ENCODE results near the gene NCR2.

The NCR2 gene

DNA sequence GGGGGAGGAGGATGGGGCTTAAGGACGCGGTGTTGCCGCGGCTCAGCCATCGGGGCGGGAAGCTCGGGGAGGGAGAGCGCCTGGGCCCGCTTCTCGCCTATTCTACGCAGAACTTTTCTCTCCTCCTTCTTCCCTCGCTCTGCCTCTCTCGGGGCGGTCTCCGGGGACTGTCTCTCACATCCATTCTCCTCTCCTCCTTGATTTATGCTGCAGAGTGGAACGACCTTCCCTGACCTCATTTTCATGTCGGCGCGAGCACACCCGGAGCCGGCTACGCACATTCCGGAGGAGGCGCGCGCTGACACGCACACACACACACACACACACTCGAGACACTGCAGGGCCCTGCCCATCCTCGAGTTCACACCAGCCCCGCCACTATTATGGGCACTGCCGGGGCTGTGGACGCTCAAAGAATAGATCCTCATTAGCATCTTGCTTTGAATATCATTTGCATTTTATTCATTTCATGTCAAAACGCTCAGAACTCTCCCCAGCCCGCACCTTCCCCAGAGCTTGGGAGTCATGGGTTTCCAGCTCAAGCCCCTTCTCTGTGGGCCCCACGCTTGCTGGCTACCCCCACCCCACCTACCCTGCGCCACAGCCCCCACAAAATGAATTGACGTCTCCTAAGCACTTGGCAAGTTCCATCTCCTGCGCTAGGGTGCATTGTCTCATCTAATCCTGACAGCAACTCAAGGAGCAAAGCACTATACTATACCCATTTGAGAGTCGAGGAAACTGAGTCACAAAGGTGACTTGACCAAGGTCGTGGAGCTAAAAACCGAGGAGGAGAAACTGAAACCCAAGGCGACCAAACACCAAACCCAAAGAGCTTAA lies 36.8 kb downstream of the NCR2 start:
- Mint-ChIP-seq H3K27me3 (ENCODE audit: low read depth) (peaks cover 98% of the 10 kb centered on the region), H3K36me3 (ENCODE audit: low read depth) (no peaks in the 10 kb centered on the region), H3K4me1 (peaks cover 56% of the 10 kb centered on the region), H3K27ac (peak overlapping the region; percentile 48 to 81 (median 51)), H3K9me3 (no peaks in the 10 kb centered on the region), H3K4me3 (peak overlapping the region; percentile 73 to 79 (median 78))
- TF ChIP-seq CTCF (IDR thresholded peaks at IDR 0.05; ENCODE audit: unreplicated experiment in 3 of 3) = no peak

GRCh38 chr6:41372832-41373626 lies 37.6 kb downstream of the NCR2 start:
- Mint-ChIP-seq H3K4me3 (peak overlapping the region; percentile 73 to 79 (median 78)), H3K27me3 (ENCODE audit: low read depth) (peaks cover 98% of the 10 kb centered on the region), H3K36me3 (ENCODE audit: low read depth) (no peaks in the 10 kb centered on the region), H3K9me3 (no peaks in the 10 kb centered on the region), H3K27ac (peak overlapping the region; percentile 48 to 89 (median 51)), H3K4me1 (peaks cover 56% of the 10 kb centered on the region)
- no peak for TF ChIP-seq CTCF (IDR thresholded peaks at IDR 0.05; ENCODE audit: unreplicated experiment in 3 of 3)

- Mint-ChIP-seq H3K4me1 (peaks cover 56% of the 10 kb centered on the region), H3K27me3 (ENCODE audit: low read depth) (peaks cover 98% of the 10 kb centered on the region), H3K36me3 (ENCODE audit: low read depth) (no peaks in the 10 kb centered on the region), H3K9me3 (no peaks in the 10 kb centered on the region), H3K4me3 (peak overlapping the region; percentile 55 to 69 (median 68)), H3K27ac (peak overlapping the region in 2 of 3 experiments; percentile 26 to 89)
- no peak for TF ChIP-seq CTCF (IDR thresholded peaks at IDR 0.05; ENCODE audit: unreplicated experiment in 3 of 3)
These were observed 38.2 kb downstream of the NCR2 start for GRCh38 chr6:41373627-41373918.

GRCh38 chr6:41373919-41374617 lies 38.7 kb downstream of the NCR2 start:
- Mint-ChIP-seq H3K4me3 (peak overlapping the region; percentile 76 to 77 (median 76)), H3K27ac (peak overlapping the region; percentile 44 to 89 (median 79)), H3K36me3 (ENCODE audit: low read depth) (no peaks in the 10 kb centered on the region), H3K9me3 (peaks cover 4% of the 10 kb centered on the region), H3K27me3 (ENCODE audit: low read depth) (peaks cover 98% of the 10 kb centered on the region), H3K4me1 (peaks cover 52% of the 10 kb centered on the region)
- no peak for TF ChIP-seq CTCF (IDR thresholded peaks at IDR 0.05; ENCODE audit: unreplicated experiment in 3 of 3)

- Mint-ChIP-seq H3K4me1 (peaks cover 50% of the 10 kb centered on the region), H3K4me3 (peak overlapping the region; percentile 76 to 77 (median 76)), H3K27me3 (ENCODE audit: low read depth) (peaks cover 97% of the 10 kb centered on the region), H3K9me3 (peaks cover 4% of the 10 kb centered on the region), H3K27ac (peak overlapping the region; percentile 44 to 89 (median 79)), H3K36me3 (ENCODE audit: low read depth) (no peaks in the 10 kb centered on the region)
- TF ChIP-seq CTCF (IDR thresholded peaks at IDR 0.05; ENCODE audit: unreplicated experiment in 3 of 3) = no peak
These were observed 39.5 kb downstream of the NCR2 start for GRCh38 chr6:41374618-41375590.
